Activated CD4-positive, alpha-beta memory T cell treated with anti-CD3 and anti-CD28 coated beads, Interleukin-2, amount 10 ng/mL, durations not matched to agents 7 days and 5 days (primary cell): ENCODE data around the gene MRPL47. TPM values are rescaled to one million over a fixed set of nuclear protein-coding genes. Genes with fewer than 3 reads are reported as not detected.
A peak's percentile ranks its signal among the peaks of the same experiment; 100 is the strongest.

Experiments used
- CTCF ChIA-PET: fragments of 350-600 bp; sonication (Branson Sonifier 250); formaldehyde crosslinking; loops from one replicate; lab custom pipeline; 2021; ENCODE audit warnings: antibody characterized with exemption, inconsistent platforms; lab: Charles Lee
- POLR2A ChIA-PET: fragments of 350-600 bp; sonication (Branson Sonifier 250); formaldehyde crosslinking; loops from one replicate; lab custom pipeline; 2021; ENCODE audit warnings: antibody characterized with exemption; lab: Charles Lee
- DNase-seq: peaks from one replicate; pipeline ENCODE4 v3.0.0-alpha.2; 2020
- H3K27ac Mint-ChIP-seq: one replicate; pipeline ENCODE4 v1.8.0; 2021; ENCODE audit warnings: mild to moderate bottlenecking, mixed read lengths
- H3K27me3 Mint-ChIP-seq: one replicate; pipeline ENCODE4 v1.8.0; 2021; ENCODE audit warnings: mixed read lengths
- H3K36me3 Mint-ChIP-seq: one replicate; pipeline ENCODE4 v1.8.0; 2021; ENCODE audit warnings: low read depth, mixed read lengths
- H3K4me1 Mint-ChIP-seq: one replicate; pipeline ENCODE4 v1.8.0; 2021; ENCODE audit warnings: mixed read lengths
- H3K4me3 Mint-ChIP-seq: one replicate; pipeline ENCODE4 v1.8.0; 2021; ENCODE audit warnings: mild to moderate bottlenecking, mixed read lengths
- H3K9me3 Mint-ChIP-seq: one replicate; pipeline ENCODE4 v1.8.0; 2021; ENCODE audit warnings: mixed read lengths
- total RNA-seq, 2 experiments: library from RNA; stranded (reverse); gene quantifications; one replicate each; pipeline ENCODE4 v1.2.3, GENCODE V29; 2021

Gene MRPL47
- total RNA-seq, 2 experiments from 2014 or later, result 34.8 to 36.0 TPM

- peak overlapping the region; percentile 27 for H3K4me3 Mint-ChIP-seq
- peaks cover 34% of the 10 kb centered on the region for H3K4me1 Mint-ChIP-seq
- ChIA-PET POLR2A (interaction anchor here (0.7 to 2.8 kb wide), 7 partner anchors 10 to 505 kb away, joined by 3 to 14 read pairs (median 3); partner anchors contain the start of genes MFN1, MRPL47 and NDUFB5), CTCF (interaction anchor here (1.3 kb wide), 1 partner anchor 84 kb away, joined by 4 read pairs; no protein-coding TSS in a partner anchor)
- H3K27me3 Mint-ChIP-seq, result peaks cover 5% of the 10 kb centered on the region
- peaks cover 11% of the 10 kb centered on the region for H3K36me3 Mint-ChIP-seq
- no peak for DNase-seq
- no peaks in the 10 kb centered on the region for H3K9me3 Mint-ChIP-seq
- peak overlapping the region; percentile 70 for H3K27ac Mint-ChIP-seq
Measured at GRCh38 chr3:179565496-179565895, 38.9 kb downstream of the MRPL47 start.

GRCh38 chr3:179563271-179563783, 41.1 kb downstream of the MRPL47 start:
- Mint-ChIP-seq H3K4me3 (peak overlapping the region; percentile 96), H3K27ac (peak overlapping the region; percentile 88), H3K27me3 (peaks cover 15% of the 10 kb centered on the region), H3K4me1 (peaks cover 36% of the 10 kb centered on the region), H3K36me3 (no peaks in the 10 kb centered on the region), H3K9me3 (no peaks in the 10 kb centered on the region)
- CTCF ChIA-PET, result interaction anchor here (0.8 to 2.1 kb wide), 5 partner anchors 40 to 248 kb away, joined by 3 to 12 read pairs (median 4); partner anchors contain the start of genes MRPL47 and NDUFB5
- DNase-seq, result peak; percentile 74
- POLR2A ChIA-PET, result interaction anchor here (0.6 to 2.7 kb wide), 11 partner anchors 10 to 548 kb away, joined by 3 to 16 read pairs (median 5); partner anchors contain the start of genes MRPL47, NDUFB5, PIK3CA and USP13

GRCh38 chr3:179562591-179563270, 41.7 kb downstream of the MRPL47 start, which contains the start of gene ACTL6A:
ACTL6A (plus strand) TSS chr3:179562926; CDS start chr3:179563093, 167 bp downstream.
- peak within 1 kb of the TSS; percentile 96 for H3K4me3 Mint-ChIP-seq
- H3K4me1 Mint-ChIP-seq, result peaks cover 36% of the 10 kb centered on the region
- ChIA-PET CTCF (interaction anchor here (0.6 to 2.6 kb wide), 13 partner anchors 11 to 547 kb away, joined by 3 to 14 read pairs (median 4); partner anchors contain the start of genes MRPL47, NDUFB5 and PIK3CA), POLR2A (interaction anchor here (0.7 to 2.7 kb wide), 15 partner anchors 9 to 547 kb away, joined by 3 to 16 read pairs (median 4); partner anchors contain the start of genes MRPL47, NDUFB5, PIK3CA and USP13)
- DNase-seq, result peak; percentile 99
- H3K36me3 Mint-ChIP-seq, result no peaks in the 10 kb centered on the region
- H3K9me3 Mint-ChIP-seq, result no peaks in the 10 kb centered on the region
- H3K27me3 Mint-ChIP-seq, result peaks cover 15% of the 10 kb centered on the region
- peak within 1 kb of the TSS; percentile 88 for H3K27ac Mint-ChIP-seq

- Mint-ChIP-seq H3K36me3 (no peaks in the 10 kb centered on the region), H3K4me3 (no peak overlapping the region), H3K27ac (no peak overlapping the region), H3K4me1 (peaks cover 30% of the 10 kb centered on the region), H3K27me3 (peaks cover 15% of the 10 kb centered on the region), H3K9me3 (no peaks in the 10 kb centered on the region)
- no peak for DNase-seq
- CTCF ChIA-PET, result interaction anchor here (2.6 kb wide), 1 partner anchor 545 kb away, joined by 14 read pairs; no protein-coding TSS in a partner anchor
- POLR2A ChIA-PET, result no interaction called here
Measured at GRCh38 chr3:179560791-179561190, 43.6 kb downstream of the MRPL47 start.

DNA sequence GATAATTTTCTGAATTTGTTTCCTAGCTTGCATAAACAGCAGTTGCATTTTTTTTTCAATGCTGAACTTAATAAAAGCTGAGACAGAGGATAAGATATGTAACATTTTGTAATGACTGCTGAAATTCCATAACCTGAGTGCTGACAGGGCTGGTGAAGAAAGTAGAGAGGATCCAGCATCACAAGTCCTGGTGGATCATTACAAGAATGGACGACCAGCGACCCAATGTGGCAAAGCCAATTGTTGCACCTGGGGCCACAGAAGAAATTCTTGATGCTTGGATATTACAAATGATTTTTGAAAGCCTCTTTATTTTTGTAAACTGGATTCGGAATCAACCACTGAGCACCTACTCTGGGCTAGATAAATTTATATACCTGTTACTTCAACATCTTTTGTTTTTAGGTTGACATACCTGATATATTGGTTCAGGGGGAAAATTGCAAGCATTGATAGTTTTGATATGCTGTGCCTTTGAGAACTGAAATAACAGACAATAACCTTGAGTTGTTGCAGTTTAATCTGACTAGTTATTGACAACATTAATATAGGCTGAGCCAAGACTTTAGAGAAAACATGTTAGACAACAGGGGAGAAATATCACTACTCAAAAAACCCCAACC, 45.6 kb downstream of the MRPL47 start:
- Mint-ChIP-seq H3K27me3 (peaks cover 15% of the 10 kb centered on the region), H3K27ac (no peak overlapping the region), H3K9me3 (no peaks in the 10 kb centered on the region), H3K36me3 (no peaks in the 10 kb centered on the region), H3K4me1 (peaks cover 13% of the 10 kb centered on the region), H3K4me3 (no peak overlapping the region)
- peak; percentile 65 for DNase-seq
- CTCF ChIA-PET, result interaction anchor here (1.2 kb wide), 2 partner anchors 8 to 112 kb away, joined by 3 read pairs; no protein-coding TSS in a partner anchor
- POLR2A ChIA-PET, result no interaction called here

DNA sequence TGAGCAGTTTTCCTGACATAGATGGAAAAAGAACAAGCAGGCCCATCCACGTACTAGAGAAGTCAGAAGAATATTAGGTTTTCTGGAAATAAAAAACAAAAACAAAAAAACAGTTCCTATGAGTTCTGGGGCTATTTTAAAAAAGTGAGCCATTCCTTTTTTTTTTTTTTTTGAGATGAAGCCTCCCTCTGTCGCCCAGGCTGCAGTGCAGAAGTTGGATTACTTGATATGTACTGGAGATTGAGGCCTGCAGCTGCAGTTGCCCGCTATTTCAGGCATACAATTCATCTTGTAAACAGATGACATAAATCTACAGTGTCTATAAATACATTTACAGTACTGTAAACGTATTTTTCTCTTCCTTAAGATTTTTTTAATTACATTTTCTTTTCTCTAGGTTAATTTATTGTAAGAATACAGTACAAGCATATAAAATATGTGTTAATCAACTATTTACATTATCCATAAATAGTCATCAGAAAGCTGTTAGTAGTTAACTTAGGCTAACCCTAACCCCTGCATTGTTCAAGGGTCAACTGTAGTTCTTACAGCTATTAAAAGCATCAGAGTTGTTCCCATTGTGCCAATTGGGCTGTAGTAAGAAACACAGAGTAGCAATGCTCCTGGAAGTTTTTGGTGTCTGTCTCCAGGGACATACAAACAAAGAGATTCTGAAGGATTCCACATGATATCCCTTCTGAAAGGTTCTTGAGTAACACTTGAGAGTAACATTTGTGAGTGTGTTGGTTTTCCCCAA, 52.9 kb downstream of the MRPL47 start:
- no peak overlapping the region for H3K4me3 Mint-ChIP-seq
- no peak overlapping the region for H3K27ac Mint-ChIP-seq
- ChIA-PET CTCF (interaction anchor here (0.8 to 1.4 kb wide), 2 partner anchors 11 to 98 kb away, joined by 3 to 4 read pairs; partner anchors contain the start of gene ACTL6A), POLR2A (no interaction called here)
- no peak for DNase-seq
- H3K9me3 Mint-ChIP-seq, result no peaks in the 10 kb centered on the region
- H3K36me3 Mint-ChIP-seq, result no peaks in the 10 kb centered on the region
- no peaks in the 10 kb centered on the region for H3K4me1 Mint-ChIP-seq
- no peaks in the 10 kb centered on the region for H3K27me3 Mint-ChIP-seq

- ChIA-PET CTCF (no interaction called here), POLR2A (interaction anchor here (1.3 kb wide), 1 partner anchor 16 kb away, joined by 5 read pairs; the partner anchor contains the start of gene ACTL6A)
- H3K4me1 Mint-ChIP-seq, result no peaks in the 10 kb centered on the region
- no peak overlapping the region for H3K4me3 Mint-ChIP-seq
- H3K27me3 Mint-ChIP-seq, result no peaks in the 10 kb centered on the region
- H3K27ac Mint-ChIP-seq, result no peak overlapping the region
- H3K9me3 Mint-ChIP-seq, result no peaks in the 10 kb centered on the region
- H3K36me3 Mint-ChIP-seq, result no peaks in the 10 kb centered on the region
- no peak for DNase-seq
Measured at GRCh38 chr3:179546814-179547241, 57.6 kb downstream of the MRPL47 start.

DNA sequence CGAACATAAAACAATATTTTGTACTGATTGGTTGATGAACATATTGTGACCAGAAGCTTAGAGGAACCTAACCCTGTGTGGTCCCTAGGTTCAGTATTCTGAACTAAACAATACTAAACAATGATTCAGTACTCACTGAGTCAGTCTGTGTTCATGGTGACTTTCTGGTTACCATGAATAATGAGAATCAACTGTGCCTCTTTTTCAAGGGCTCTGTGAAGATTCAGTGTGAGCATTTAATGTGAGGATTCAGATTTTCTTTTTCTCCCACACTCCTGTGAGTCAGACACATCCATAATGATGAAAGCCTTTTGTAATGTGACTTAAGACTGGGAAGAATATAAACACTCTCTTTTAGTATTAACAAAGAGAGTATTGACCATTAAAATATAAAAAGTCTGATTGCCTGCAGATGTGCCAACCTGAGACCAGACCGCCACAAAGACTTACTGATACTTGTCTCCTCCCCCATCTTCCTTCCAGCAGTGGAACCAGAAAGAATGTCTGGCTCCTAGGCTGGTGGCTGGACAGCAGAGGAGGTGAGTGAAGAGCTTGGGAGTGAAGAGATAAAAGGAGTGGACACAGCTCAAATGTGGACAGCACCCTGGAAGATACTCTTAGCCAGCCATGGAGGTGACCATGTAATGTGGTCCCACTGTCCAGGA, 59.3 kb downstream of the MRPL47 start:
- DNase-seq, result no peak
- no peaks in the 10 kb centered on the region for H3K9me3 Mint-ChIP-seq
- ChIA-PET POLR2A (no interaction called here), CTCF (no interaction called here)
- H3K27ac Mint-ChIP-seq, result no peak overlapping the region
- H3K4me3 Mint-ChIP-seq, result no peak overlapping the region
- no peaks in the 10 kb centered on the region for H3K4me1 Mint-ChIP-seq
- no peaks in the 10 kb centered on the region for H3K36me3 Mint-ChIP-seq
- H3K27me3 Mint-ChIP-seq, result peaks cover 2% of the 10 kb centered on the region

GRCh38 chr3:179542375-179542774, 62.1 kb downstream of the MRPL47 start:
- H3K4me1 Mint-ChIP-seq, result no peaks in the 10 kb centered on the region
- no peak overlapping the region for H3K27ac Mint-ChIP-seq
- H3K27me3 Mint-ChIP-seq, result peaks cover 2% of the 10 kb centered on the region
- ChIA-PET CTCF (no interaction called here), POLR2A (no interaction called here)
- H3K36me3 Mint-ChIP-seq, result no peaks in the 10 kb centered on the region
- no peak overlapping the region for H3K4me3 Mint-ChIP-seq
- DNase-seq, result no peak
- H3K9me3 Mint-ChIP-seq, result no peaks in the 10 kb centered on the region

- no peak overlapping the region for H3K4me3 Mint-ChIP-seq
- no peaks in the 10 kb centered on the region for H3K9me3 Mint-ChIP-seq
- H3K36me3 Mint-ChIP-seq, result no peaks in the 10 kb centered on the region
- H3K27ac Mint-ChIP-seq, result no peak overlapping the region
- ChIA-PET POLR2A (no interaction called here), CTCF (no interaction called here)
- no peak for DNase-seq
- no peaks in the 10 kb centered on the region for H3K4me1 Mint-ChIP-seq
- peaks cover 2% of the 10 kb centered on the region for H3K27me3 Mint-ChIP-seq
Measured at GRCh38 chr3:179541596-179541995, 62.8 kb downstream of the MRPL47 start.

- peaks cover 2% of the 10 kb centered on the region for H3K27me3 Mint-ChIP-seq
- ChIA-PET POLR2A (no interaction called here), CTCF (no interaction called here)
- DNase-seq, result no peak
- no peaks in the 10 kb centered on the region for H3K9me3 Mint-ChIP-seq
- H3K4me3 Mint-ChIP-seq, result no peak overlapping the region
- no peaks in the 10 kb centered on the region for H3K36me3 Mint-ChIP-seq
- H3K4me1 Mint-ChIP-seq, result no peaks in the 10 kb centered on the region
- H3K27ac Mint-ChIP-seq, result no peak overlapping the region
Measured at GRCh38 chr3:179541094-179541493, 63.3 kb downstream of the MRPL47 start.
